HG02885 (cell line): Measurements from ENCODE around the gene CELSR3.

Experiments
- ATAC-seq: cut with Tn5 transposase; IDR thresholded peaks from one replicate; pipeline ENCODE4 v1.9.1; 2021; ENCODE audit warnings: mild to moderate bottlenecking; ENCODE audit not compliant: unreplicated experiment, poor library complexity

CELSR3 gene

GRCh38 chr3:48662753-48663488 lies at the start of gene CELSR3:
Gene CELSR3, minus strand, starts transcription at chr3:48662886. Its CDS starts 252 bp downstream, at chr3:48662634.
- no peak for ATAC-seq

- no peak for ATAC-seq
Observed at GRCh38 chr3:48711727-48712126, 49.0 kb upstream of the CELSR3 start.

GRCh38 chr3:48709051-48709461 lies 46.4 kb upstream of the CELSR3 start:
- no peak for ATAC-seq

GRCh38 chr3:48708481-48708889 lies 45.8 kb upstream of the CELSR3 start:
- ATAC-seq = no peak

- no peak for ATAC-seq
Observed at GRCh38 chr3:48707157-48707556, 44.5 kb upstream of the CELSR3 start.

GRCh38 chr3:48702320-48702920 lies 39.7 kb upstream of the CELSR3 start:
- ATAC-seq = no peak

GRCh38 chr3:48700731-48701405 lies 38.2 kb upstream of the CELSR3 start:
- no peak for ATAC-seq

- no peak for ATAC-seq
Observed at GRCh38 chr3:48698891-48699290, 36.2 kb upstream of the CELSR3 start.

GRCh38 chr3:48697952-48698351 lies 35.3 kb upstream of the CELSR3 start:
- no peak for ATAC-seq

GRCh38 chr3:48696601-48697000 lies 33.9 kb upstream of the CELSR3 start:
- ATAC-seq = no peak

- ATAC-seq = no peak
Observed at GRCh38 chr3:48696156-48696555, 33.5 kb upstream of the CELSR3 start.

- ATAC-seq = no peak
Observed at GRCh38 chr3:48695393-48695753, 32.7 kb upstream of the CELSR3 start.

GRCh38 chr3:48694610-48695392 lies 32.1 kb upstream of the CELSR3 start:
- no peak for ATAC-seq

GRCh38 chr3:48693826-48694225 lies 31.1 kb upstream of the CELSR3 start:
- no peak for ATAC-seq

GRCh38 chr3:48692551-48692950 lies 29.9 kb upstream of the CELSR3 start:
- no peak for ATAC-seq

GRCh38 chr3:48690846-48691458 lies 28.3 kb upstream of the CELSR3 start:
- no peak for ATAC-seq

- no peak for ATAC-seq
Observed at GRCh38 chr3:48689384-48689783, 26.7 kb upstream of the CELSR3 start.

GRCh38 chr3:48688737-48689075 lies 26.0 kb upstream of the CELSR3 start:
- ATAC-seq = no peak

GRCh38 chr3:48688032-48688736 lies 25.5 kb upstream of the CELSR3 start:
- no peak for ATAC-seq

- ATAC-seq = no peak
Observed at GRCh38 chr3:48687220-48687678, 24.6 kb upstream of the CELSR3 start.
